Measurements from ENCODE around the gene VPS8. TPM values are rescaled to one million over a fixed set of nuclear protein-coding genes. Genes with fewer than 3 reads are reported as not detected.
"Not testable (repeated sequence)": the region's sequence is repeated elsewhere in the genome, so short reads cannot be mapped to it uniquely, and the experiment has no call there.

The VPS8 gene
- total and polyA plus RNA-seq, 2 of the 13 experiments (the other 11 are each of a cell fraction or from before 2014, with no cell fraction given) = 14.2 to 35.1 TPM

DNA sequence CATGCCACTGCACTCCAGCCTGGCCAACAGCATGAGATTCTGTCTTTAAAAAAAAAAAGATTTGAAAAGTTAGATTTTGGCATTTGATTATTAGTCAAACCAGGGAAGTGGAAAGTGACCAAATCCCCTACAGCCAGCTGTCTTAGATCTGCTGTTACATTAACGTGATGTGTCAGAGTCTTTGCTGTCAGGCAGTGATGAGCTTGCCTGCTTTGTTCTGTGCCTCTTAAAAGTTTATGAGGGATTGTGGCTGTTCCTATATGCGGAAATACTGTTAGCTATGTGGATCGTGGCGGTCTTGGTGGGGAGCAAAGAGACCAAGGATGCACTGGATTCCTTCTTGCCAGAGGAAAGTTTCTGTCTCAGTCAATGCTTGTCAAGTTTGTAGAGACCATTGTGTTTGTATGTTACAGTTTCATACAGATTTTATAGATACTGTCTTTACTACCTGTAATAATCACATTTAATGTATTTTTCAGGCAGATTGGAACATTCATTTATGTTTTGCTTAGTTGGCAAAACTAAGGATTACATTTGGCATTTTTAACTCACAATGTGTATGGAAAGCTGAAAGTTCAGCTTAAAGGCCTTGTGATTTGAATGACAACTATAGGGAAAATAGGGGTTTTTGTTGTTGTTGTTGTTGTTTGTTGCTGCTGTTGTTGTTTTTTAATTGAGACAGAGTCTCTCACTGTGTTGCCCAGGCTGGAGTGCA is 137.4 kb downstream of the VPS8 start:
- CTCF ChIA-PET (ENCODE audit: low intra/inter-chr PET ratio, low total read pairs) = no interaction called here
- no peak for FAIRE-seq

DNA sequence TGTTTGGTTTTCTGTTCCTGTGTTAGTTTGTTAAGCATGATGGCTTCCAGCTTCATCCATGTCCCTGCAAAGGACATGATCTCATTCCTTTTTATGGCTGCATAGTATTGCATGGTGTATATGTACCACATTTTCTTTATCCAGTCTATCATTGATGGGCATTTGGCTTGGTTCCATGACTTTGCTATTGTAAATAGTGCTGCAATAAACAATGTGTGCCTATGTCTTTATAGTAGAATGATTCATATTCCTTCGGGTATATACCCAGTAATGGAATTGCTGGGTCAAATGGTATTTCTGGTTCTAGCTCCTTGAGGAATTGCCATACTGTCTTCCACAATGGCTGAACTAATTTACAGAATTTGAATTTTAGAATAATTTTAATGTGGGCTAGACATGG is 138.8 kb downstream of the VPS8 start:
- BruUV-seq (replicated peaks); H3K27ac ChIP-seq (ENCODE audit: extremely low read length, insufficient read depth, low read length); H3K4me3 ChIP-seq (replicated peaks in 1 of 3; ENCODE audit: insufficient read depth in 1 of 3, low read depth in 2 of 3, low read length in 3 of 3); H3K27me3 ChIP-seq (ENCODE audit: control insufficient read depth in 1 of 2, insufficient read depth in 2 of 2, low read length in 2 of 2); H2AFZ ChIP-seq (ENCODE audit: low read length); H3K79me2 ChIP-seq (ENCODE audit: insufficient read depth, low read length); H3K4me2 ChIP-seq (ENCODE audit: low read depth, low read length); H3K4me1 ChIP-seq (ENCODE audit: insufficient read depth, low read length); in situ Hi-C loops (cut with HindIII; ENCODE audit: extremely low pct_ligation_motif_present, low pct_unique_long_range_greater_than_20kb); DNase-seq (ENCODE audit: low spot score); H3K9ac ChIP-seq (ENCODE audit: insufficient read depth, low read depth, low read length); FAIRE-seq; H4K20me1 ChIP-seq (ENCODE audit: insufficient read depth, low read length); H3K9me3 ChIP-seq (ENCODE audit: low read length); intact Hi-C loops (cut with micrococcal nuclease; ENCODE audit: unreplicated experiment); ATAC-seq; H3K36me3 ChIP-seq (replicated peaks in 1 of 2; ENCODE audit: control insufficient read depth in 1 of 2, insufficient read depth in 2 of 2, low read length in 2 of 2); CTCF ChIA-PET (ENCODE audit: low intra/inter-chr PET ratio, low total read pairs); POLR2A ChIA-PET: not testable (repeated sequence)
- WGBS (ENCODE audit: low lambda C conversion rate) = 100% methylated on average over 1 of the region's 1 CpG

More for the DNA sequence above, 137.4 kb downstream of the VPS8 start:
- Histone ChIP-seq H3K4me1 (ENCODE audit: insufficient read depth, low read length) (0 out of 2 replicates have a peak, but pooled peaks cover 7% of the 10 kb centered on the region), H3K36me3 (replicated peaks in 1 of 2; ENCODE audit: control insufficient read depth in 1 of 2, insufficient read depth in 2 of 2, low read length in 2 of 2) (no peaks in the 10 kb centered on the region), H3K9me3 (ENCODE audit: low read length) (no peaks in the 10 kb centered on the region), H3K4me2 (ENCODE audit: low read depth, low read length) (no peak overlapping the region), H3K27me3 (ENCODE audit: control insufficient read depth in 1 of 2, insufficient read depth in 2 of 2, low read length in 2 of 2) (no peaks in the 10 kb centered on the region), H4K20me1 (ENCODE audit: insufficient read depth, low read length) (no peaks in the 10 kb centered on the region), H3K27ac (ENCODE audit: extremely low read length, insufficient read depth, low read length) (no peak overlapping the region), H3K4me3 (replicated peaks in 1 of 3; ENCODE audit: insufficient read depth in 1 of 3, low read depth in 2 of 3, low read length in 3 of 3) (no peak overlapping the region), H2AFZ (ENCODE audit: low read length) (no peak overlapping the region), H3K79me2 (ENCODE audit: insufficient read depth, low read length) (no peaks in the 10 kb centered on the region), H3K9ac (ENCODE audit: insufficient read depth, low read depth, low read length) (no peak overlapping the region)
- DNase-seq (ENCODE audit: low spot score) (no peak), ATAC-seq (no peak)
- BruUV-seq (replicated peaks) = no TSS peak
- in situ Hi-C loops (cut with HindIII; ENCODE audit: extremely low pct_ligation_motif_present, low pct_unique_long_range_greater_than_20kb) (no loop called here), intact Hi-C loops (cut with micrococcal nuclease; ENCODE audit: unreplicated experiment) (no loop called here)
- POLR2A ChIA-PET = no interaction called here
- TF ChIP-seq, protein P1, sequence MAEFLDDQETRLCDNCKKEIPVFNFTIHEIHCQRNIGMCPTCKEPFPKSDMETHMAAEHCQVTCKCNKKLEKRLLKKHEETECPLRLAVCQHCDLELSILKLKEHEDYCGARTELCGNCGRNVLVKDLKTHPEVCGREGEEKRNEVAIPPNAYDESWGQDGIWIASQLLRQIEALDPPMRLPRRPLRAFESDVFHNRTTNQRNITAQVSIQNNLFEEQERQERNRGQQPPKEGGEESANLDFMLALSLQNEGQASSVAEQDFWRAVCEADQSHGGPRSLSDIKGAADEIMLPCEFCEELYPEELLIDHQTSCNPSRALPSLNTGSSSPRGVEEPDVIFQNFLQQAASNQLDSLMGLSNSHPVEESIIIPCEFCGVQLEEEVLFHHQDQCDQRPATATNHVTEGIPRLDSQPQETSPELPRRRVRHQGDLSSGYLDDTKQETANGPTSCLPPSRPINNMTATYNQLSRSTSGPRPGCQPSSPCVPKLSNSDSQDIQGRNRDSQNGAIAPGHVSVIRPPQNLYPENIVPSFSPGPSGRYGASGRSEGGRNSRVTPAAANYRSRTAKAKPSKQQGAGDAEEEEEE (CRISPR knock-in tag; IDR thresholded peaks at IDR 0.05; ENCODE audit: borderline replicate concordance) = no peak
- TF ChIP-seq MAFF (IDR thresholded peaks at IDR 0.05; ENCODE audit: low read depth, low read length) = peak; percentile 85
- peak; percentile 77 to 90 for TF ChIP-seq MAFK (conservative IDR thresholded peaks at IDR 0.05 in 1 of 2, IDR thresholded peaks at IDR 0.05 in 1 of 2; ENCODE audit: low read length in 2 of 2)
- no peak for TF ChIP-seq ZNF510 (CRISPR knock-in tag; IDR thresholded peaks at IDR 0.05; ENCODE audit: low read depth)
- WGBS (ENCODE audit: low lambda C conversion rate) = 96% methylated on average over 4 of the region's 4 CpGs

Data from HepG2 (cell line).